ENCODE results near the gene VILL.

- TF ChIP-seq POLR2A (IDR thresholded peaks at IDR 0.05; ENCODE audit: low read length) (no peak), GATA1 (IDR thresholded peaks at IDR 0.05; ENCODE audit: low read depth, low read length) (no peak)
Observed at GRCh38 chr3:37999836-38000235, 9.2 kb downstream of the VILL start.
